DND-41 (cell line): ENCODE results near the gene C18orf54.

ENCODE experiments used
- ATAC-seq: fragments of 200-7000 bp; cut with Tn5 transposase; 3 replicates; pipeline ENCODE4 v1.9.1; 2021; ENCODE audit warnings: low read depth; ENCODE audit not compliant: insufficient read depth
- DNase-seq: peaks from one replicate; pipeline ENCODE4 v3.0.0-alpha.2; 2020
- H2AFZ ChIP-seq: 2 replicates; pipeline ENCODE4 v1.6.0; 2012; ENCODE audit warnings: low read depth, low read length
- H3K27ac ChIP-seq: 2 replicates; pipeline ENCODE4 v1.5.1; 2012; ENCODE audit warnings: low read length, inconsistent platforms
- H3K27me3 ChIP-seq: fragments of 200-600 bp; sonication (generic); 2 replicates; pipeline ENCODE4 v1.6.0; 2012; ENCODE audit warnings: low read length, mild to moderate bottlenecking, inconsistent platforms; ENCODE audit not compliant: insufficient read depth, poor library complexity
- H3K36me3 ChIP-seq: 2 replicates; pipeline ENCODE4 v1.5.1; 2012; ENCODE audit warnings: low read length, inconsistent platforms; ENCODE audit not compliant: insufficient read depth
- H3K4me1 ChIP-seq: 2 replicates; pipeline ENCODE4 v1.5.1; 2012; ENCODE audit warnings: mild to moderate bottlenecking, low read length; ENCODE audit not compliant: insufficient read depth
- H3K4me2 ChIP-seq: 2 replicates; pipeline ENCODE4 v1.6.0; 2012; ENCODE audit warnings: mild to moderate bottlenecking, moderate library complexity, low read length, inconsistent platforms; ENCODE audit not compliant: insufficient read depth
- H3K4me3 ChIP-seq, 2 experiments: fragments of 200-600 bp in 1 of 2; shearing (Covaris generic) in 1 of 2; 2 replicates each; pipeline ENCODE4 v1.5.1; 2012 to 2016; ENCODE audit warnings: inconsistent platforms in 2 of 2, low read length in 2 of 2, mild to moderate bottlenecking in 2 of 2, low read depth in 1 of 2, moderate library complexity in 1 of 2
- H3K79me2 ChIP-seq: 2 replicates; pipeline ENCODE4 v1.6.0; 2012; ENCODE audit warnings: low read length, inconsistent platforms; ENCODE audit not compliant: insufficient read depth
- H3K9ac ChIP-seq: 2 replicates; pipeline ENCODE4 v1.6.0; 2012; ENCODE audit warnings: low read depth, mild to moderate bottlenecking, inconsistent platforms, low read length, moderate library complexity
- H3K9me3 ChIP-seq: 2 replicates; pipeline ENCODE4 v1.5.1; 2012; ENCODE audit warnings: low read length, moderate library complexity, mild to moderate bottlenecking, inconsistent platforms; ENCODE audit not compliant: insufficient read depth, severe bottlenecking
- H4K20me1 ChIP-seq: 2 replicates; pipeline ENCODE4 v1.6.0; 2012; ENCODE audit warnings: low read length; ENCODE audit not compliant: insufficient read depth
- CTCF ChIP-seq: IDR thresholded peaks from 2 replicates; pipeline ENCODE4 v1.5.1; 2012; ENCODE audit warnings: borderline replicate concordance, low read length, moderate library complexity, mild to moderate bottlenecking; ENCODE audit not compliant: poor library complexity, severe bottlenecking; ENCODE audit errors: extremely low read depth
- EZH2 ChIP-seq: IDR thresholded peaks from 3 replicates; pipeline ENCODE4 v1.6.1; 2012; ENCODE audit warnings: borderline replicate concordance, low read depth, mild to moderate bottlenecking, moderate library complexity, low read length, inconsistent platforms; ENCODE audit not compliant: severe bottlenecking

The C18orf54 gene

GRCh38 chr18:54323970-54324369 is 33.7 kb upstream of the C18orf54 start:
- H3K9me3 ChIP-seq: no peaks in the 10 kb centered on the region
- no peaks in the 10 kb centered on the region for H4K20me1 ChIP-seq
- H3K79me2 ChIP-seq: no peaks in the 10 kb centered on the region
- ATAC-seq: no peak
- H3K36me3 ChIP-seq: no peaks in the 10 kb centered on the region
- no peak overlapping the region for H3K27ac ChIP-seq
- no peak overlapping the region for H2AFZ ChIP-seq
- H3K4me3 ChIP-seq: no peak overlapping the region
- H3K27me3 ChIP-seq: no peaks in the 10 kb centered on the region
- H3K4me1 ChIP-seq: no peaks in the 10 kb centered on the region
- H3K4me2 ChIP-seq: no peak overlapping the region
- DNase-seq: no peak
- TF ChIP-seq EZH2: no peak
- no peak for TF ChIP-seq CTCF
- H3K9ac ChIP-seq: no peak overlapping the region

GRCh38 chr18:54327818-54328217 is 29.9 kb upstream of the C18orf54 start:
- Histone ChIP-seq H3K4me2 (no peak overlapping the region), H3K27me3 (no peaks in the 10 kb centered on the region), H3K9ac (no peak overlapping the region), H2AFZ (no peak overlapping the region), H3K4me3 (no peak overlapping the region), H3K9me3 (no peaks in the 10 kb centered on the region), H3K79me2 (no peaks in the 10 kb centered on the region), H4K20me1 (no peaks in the 10 kb centered on the region), H3K36me3 (no peaks in the 10 kb centered on the region), H3K27ac (no peak overlapping the region), H3K4me1 (no peaks in the 10 kb centered on the region)
- ATAC-seq (no peak), DNase-seq (no peak)
- no peak for TF ChIP-seq CTCF
- no peak for TF ChIP-seq EZH2

GRCh38 chr18:54329787-54330186 is 27.9 kb upstream of the C18orf54 start:
- TF ChIP-seq CTCF: no peak
- TF ChIP-seq EZH2: no peak
- no peak overlapping the region for H3K4me2 ChIP-seq
- no peak for DNase-seq

More at GRCh38 chr18:54329787-54330186, 27.9 kb upstream of the C18orf54 start:
- Histone ChIP-seq H3K9me3 (no peaks in the 10 kb centered on the region), H3K9ac (no peak overlapping the region), H4K20me1 (no peaks in the 10 kb centered on the region), H2AFZ (no peak overlapping the region), H3K27ac (no peak overlapping the region), H3K4me3 (no peak overlapping the region), H3K79me2 (no peaks in the 10 kb centered on the region), H3K4me1 (no peaks in the 10 kb centered on the region), H3K27me3 (no peaks in the 10 kb centered on the region), H3K36me3 (no peaks in the 10 kb centered on the region)
- ATAC-seq: no peak
